Activated T-cell treated with anti-CD3 and anti-CD28 coated beads, Interleukin-2, amount 50 U/mL, for 4 hours (primary cell): ENCODE measurements around the gene CHRM4. TPM values are rescaled to one million over a fixed set of nuclear protein-coding genes. Genes with fewer than 3 reads are reported as not detected.
A peak's percentile ranks its signal among the peaks of the same experiment; 100 is the strongest.

Experiments used
- ATAC-seq, 2 donors: fragments of 200-7000 bp; cut with Tn5 transposase; one replicate each; pipeline ENCODE4 v1.10.0; 2021
- DNase-seq: peaks from one replicate; pipeline ENCODE4 v3.0.0-alpha.2; 2020
- H3K27me3 Mint-ChIP-seq: one replicate; pipeline ENCODE4 v1.8.0; 2021; ENCODE audit warnings: low read depth, mixed read lengths
- H3K36me3 Mint-ChIP-seq: one replicate; pipeline ENCODE4 v1.8.0; 2022; ENCODE audit warnings: mixed read lengths; ENCODE audit not compliant: insufficient read depth
- H3K4me1 Mint-ChIP-seq: one replicate; pipeline ENCODE4 v1.8.0; 2021; ENCODE audit warnings: low read depth, mixed read lengths
- H3K4me3 Mint-ChIP-seq: one replicate; pipeline ENCODE4 v1.8.0; 2021; ENCODE audit warnings: mild to moderate bottlenecking, moderate library complexity, mixed read lengths
- H3K9me3 Mint-ChIP-seq: one replicate; pipeline ENCODE4 v1.8.0; 2021; ENCODE audit warnings: mixed read lengths
- total RNA-seq, 3 donors: library from RNA; stranded (reverse); gene quantifications; one replicate each; pipeline ENCODE4 v1.2.1, GENCODE V29; 2021

The CHRM4 gene
- under 1 TPM; 0.13 to 0.52 (median 0.25) TPM for total RNA-seq

DNA sequence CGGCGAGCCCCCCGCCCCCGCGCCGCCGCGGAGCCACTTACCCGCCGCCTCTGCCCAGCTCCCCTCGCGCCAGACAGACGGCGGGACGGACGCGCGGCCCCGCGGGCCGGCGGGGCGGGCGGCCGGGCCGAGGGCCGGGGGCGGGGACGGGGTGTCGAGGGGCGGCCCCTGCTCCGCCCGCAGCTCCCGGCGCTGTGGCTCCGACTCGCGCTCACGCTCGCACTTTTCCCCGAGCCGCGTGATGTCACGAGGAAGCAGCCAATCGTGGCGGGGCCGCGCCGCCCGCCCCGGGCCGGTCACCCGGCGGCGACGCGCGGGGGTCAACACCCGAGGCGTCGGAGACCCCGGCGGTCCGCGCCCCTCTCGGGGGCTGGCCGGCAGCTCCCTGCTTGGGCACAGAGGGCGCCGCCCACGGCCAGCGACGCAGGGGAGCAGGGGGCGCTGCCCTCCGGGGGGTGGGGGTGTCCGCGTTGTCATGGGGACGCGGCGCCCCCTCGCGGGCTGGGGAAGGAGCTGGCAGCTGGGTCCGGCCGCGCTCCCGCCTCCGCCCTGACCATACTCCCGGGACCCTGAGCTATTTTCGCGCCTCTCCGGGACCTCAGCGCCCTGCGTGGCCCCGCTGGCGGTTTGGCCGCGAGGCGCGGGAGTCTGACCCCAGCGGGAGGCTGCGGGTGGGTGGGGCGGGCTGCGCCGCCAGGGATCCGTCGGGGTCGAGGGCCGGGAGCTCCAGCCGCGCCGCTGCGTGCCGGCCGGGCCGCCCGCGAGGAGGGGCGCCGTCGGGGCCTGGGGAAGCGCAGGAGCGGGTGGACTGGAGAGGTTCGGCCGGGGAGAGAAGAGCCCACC, at the start of gene CHRM4:
CHRM4 (minus strand) TSS at position 199 of the 843 bp plus-strand sequence. CDS start 5,219 bp downstream, outside the sequence.
- Mint-ChIP-seq H3K9me3 (no peaks in the 10 kb centered on the region), H3K36me3 (no peaks in the 10 kb centered on the region), H3K27me3 (peaks cover 44% of the 10 kb centered on the region), H3K4me1 (peaks cover 15% of the 10 kb centered on the region), H3K4me3 (peak within 1 kb of the TSS; percentile 79)
- DNase-seq (no peak), ATAC-seq (peak in 1 of 2 donors; percentile 1)

- no peaks in the 10 kb centered on the region for H3K27me3 Mint-ChIP-seq
- no peaks in the 10 kb centered on the region for H3K9me3 Mint-ChIP-seq
- DNase-seq = no peak
- ATAC-seq = no peak
- peaks cover 57% of the 10 kb centered on the region for H3K36me3 Mint-ChIP-seq
- H3K4me3 Mint-ChIP-seq = no peak overlapping the region
- H3K4me1 Mint-ChIP-seq = no peaks in the 10 kb centered on the region
These were observed 46.6 kb upstream of the CHRM4 start for GRCh38 chr11:46438211-46438610.

DNA sequence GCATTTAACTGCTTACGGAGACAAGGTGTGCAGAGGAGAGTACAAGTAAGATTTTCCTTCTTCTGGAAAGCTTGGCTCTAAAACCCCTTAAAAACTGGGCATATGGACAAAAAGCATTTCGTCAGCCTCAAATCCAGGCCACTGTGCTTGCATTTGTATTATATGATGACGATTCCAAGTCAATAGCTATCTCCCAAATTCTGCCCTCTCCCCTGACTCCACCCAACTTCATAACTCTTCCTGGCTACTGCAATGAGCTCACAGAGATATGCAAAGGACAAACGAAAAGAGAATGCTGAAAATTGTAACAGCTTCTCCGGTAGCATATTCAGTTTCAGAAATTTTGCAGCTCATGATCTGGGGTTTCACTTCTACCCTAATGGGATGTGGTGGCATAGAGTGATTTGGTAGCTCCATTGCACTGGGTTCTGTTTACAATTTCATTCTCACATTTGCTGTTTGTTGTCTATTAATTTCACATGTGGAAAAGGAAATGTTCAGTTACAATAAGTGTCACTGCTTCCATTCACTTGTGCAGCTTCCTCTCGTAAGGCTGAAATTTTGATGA, 45.6 kb upstream of the CHRM4 start:
- ATAC-seq = no peak
- DNase-seq = no peak
- Mint-ChIP-seq H3K27me3 (no peaks in the 10 kb centered on the region), H3K36me3 (peaks cover 58% of the 10 kb centered on the region), H3K4me1 (no peaks in the 10 kb centered on the region), H3K9me3 (no peaks in the 10 kb centered on the region), H3K4me3 (no peak overlapping the region)

DNA sequence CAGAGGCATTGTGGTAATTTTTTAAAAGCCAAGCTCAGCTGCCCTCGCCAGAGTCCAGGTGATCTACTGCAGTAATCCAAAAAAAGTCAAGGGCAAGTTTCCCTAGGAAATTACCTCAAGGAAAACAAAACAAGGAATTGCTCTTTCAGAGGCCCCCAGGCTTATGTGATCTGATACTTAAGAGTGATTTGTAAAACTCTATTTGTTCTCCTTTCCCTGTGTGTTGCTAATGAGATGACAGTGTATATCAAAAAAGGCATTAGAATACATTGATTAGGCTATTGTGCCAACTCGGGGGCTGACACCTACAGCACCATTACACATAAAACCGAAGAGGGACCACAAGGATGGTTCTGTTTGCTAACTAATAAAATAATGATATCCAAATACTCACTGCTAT, 44.5 kb upstream of the CHRM4 start:
- Mint-ChIP-seq H3K27me3 (no peaks in the 10 kb centered on the region), H3K4me3 (no peak overlapping the region), H3K9me3 (no peaks in the 10 kb centered on the region), H3K36me3 (peaks cover 59% of the 10 kb centered on the region), H3K4me1 (no peaks in the 10 kb centered on the region)
- DNase-seq = no peak
- no peak for ATAC-seq

DNA sequence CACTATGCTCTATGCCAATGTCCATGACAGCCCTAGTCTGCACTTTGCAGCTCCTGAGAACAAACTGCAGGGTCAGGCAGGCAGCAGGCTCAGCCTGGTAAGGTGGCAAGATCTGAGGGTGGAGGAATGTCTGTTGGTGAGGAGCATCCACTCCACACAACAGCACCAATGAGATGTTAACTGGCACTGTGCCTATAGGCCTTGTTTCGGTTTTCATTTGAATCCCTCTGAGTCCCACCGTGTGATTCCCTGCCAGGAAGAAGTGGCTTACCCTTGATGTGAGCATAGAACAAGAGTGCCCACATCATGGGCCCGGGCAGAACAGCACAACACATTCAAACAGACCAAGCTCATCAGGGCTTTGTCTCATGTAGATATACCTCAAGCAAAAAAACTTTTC, 44.1 kb upstream of the CHRM4 start:
- Mint-ChIP-seq H3K4me1 (no peaks in the 10 kb centered on the region), H3K27me3 (no peaks in the 10 kb centered on the region), H3K4me3 (no peak overlapping the region), H3K36me3 (peaks cover 59% of the 10 kb centered on the region), H3K9me3 (no peaks in the 10 kb centered on the region)
- DNase-seq (no peak), ATAC-seq (no peak)

GRCh38 chr11:46431211-46431610, 39.6 kb upstream of the CHRM4 start:
- Mint-ChIP-seq H3K4me1 (no peaks in the 10 kb centered on the region), H3K9me3 (no peaks in the 10 kb centered on the region), H3K4me3 (no peak overlapping the region), H3K27me3 (no peaks in the 10 kb centered on the region), H3K36me3 (peaks cover 65% of the 10 kb centered on the region)
- no peak for ATAC-seq
- no peak for DNase-seq

DNA sequence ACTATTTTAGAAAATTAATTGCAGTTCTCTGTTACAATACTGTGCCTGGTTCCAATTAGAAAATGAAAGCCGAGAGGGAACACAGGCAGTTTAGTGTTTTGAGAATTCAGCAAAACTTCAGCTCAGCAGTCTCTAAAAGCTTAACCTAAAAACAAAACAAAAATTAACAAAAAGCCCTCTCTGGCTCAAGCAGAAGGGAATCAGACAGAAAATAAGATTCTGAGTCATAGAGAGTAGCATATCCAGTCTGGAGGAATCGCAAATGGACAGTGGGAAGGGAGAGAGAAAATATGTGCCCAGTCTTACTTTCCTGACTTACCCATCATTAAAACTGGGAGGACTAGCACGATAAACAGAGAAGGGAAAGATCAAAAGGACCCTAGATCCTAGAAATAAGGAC, 38.1 kb upstream of the CHRM4 start:
- no peaks in the 10 kb centered on the region for H3K27me3 Mint-ChIP-seq
- H3K4me1 Mint-ChIP-seq = no peaks in the 10 kb centered on the region
- no peak overlapping the region for H3K4me3 Mint-ChIP-seq
- no peak for DNase-seq
- H3K36me3 Mint-ChIP-seq = peaks cover 53% of the 10 kb centered on the region
- H3K9me3 Mint-ChIP-seq = no peaks in the 10 kb centered on the region
- no peak for ATAC-seq

GRCh38 chr11:46427364-46427763, 35.8 kb upstream of the CHRM4 start:
- DNase-seq = no peak
- Mint-ChIP-seq H3K4me3 (no peak overlapping the region), H3K9me3 (no peaks in the 10 kb centered on the region), H3K27me3 (no peaks in the 10 kb centered on the region), H3K36me3 (peaks cover 46% of the 10 kb centered on the region), H3K4me1 (no peaks in the 10 kb centered on the region)
- no peak for ATAC-seq

DNA sequence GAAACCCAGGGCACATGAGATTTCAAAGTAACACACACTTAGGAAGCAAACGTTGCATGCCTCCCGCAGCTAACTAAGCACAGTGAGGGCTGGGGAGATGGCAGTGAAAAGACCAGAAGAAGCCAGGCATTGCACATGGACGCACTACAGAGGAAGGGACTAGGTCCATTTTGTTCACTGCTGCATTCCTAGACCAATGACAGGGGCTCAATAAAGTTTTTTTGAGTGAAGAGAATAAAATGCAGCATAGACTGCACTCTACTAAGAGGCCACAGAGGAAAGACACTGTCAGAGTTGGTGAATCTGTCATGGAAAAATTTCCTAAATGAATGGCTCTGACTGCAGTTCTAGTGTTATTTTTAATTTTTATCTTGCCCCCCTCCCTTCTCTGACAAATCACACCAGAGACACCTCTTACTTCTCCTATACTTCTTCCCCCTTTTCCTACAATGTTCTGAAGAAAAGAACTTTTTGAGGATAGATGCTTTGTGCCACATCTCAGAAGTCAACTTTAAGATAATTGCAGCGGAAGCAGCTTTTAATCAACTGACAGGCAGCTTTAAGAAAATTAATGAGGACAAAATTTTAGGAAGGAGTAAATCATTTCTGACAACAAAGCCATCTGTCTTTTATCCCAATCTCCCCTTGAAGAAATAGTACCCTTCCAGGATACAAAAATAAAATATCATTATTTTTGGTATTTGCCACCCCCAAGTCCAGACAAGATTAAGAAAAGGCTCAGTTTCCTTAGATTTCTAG, 34.8 kb upstream of the CHRM4 start:
- DNase-seq (no peak), ATAC-seq (no peak)
- H3K4me3 Mint-ChIP-seq = no peak overlapping the region
- no peaks in the 10 kb centered on the region for H3K4me1 Mint-ChIP-seq
- no peaks in the 10 kb centered on the region for H3K27me3 Mint-ChIP-seq
- H3K9me3 Mint-ChIP-seq = no peaks in the 10 kb centered on the region
- H3K36me3 Mint-ChIP-seq = peaks cover 45% of the 10 kb centered on the region

DNA sequence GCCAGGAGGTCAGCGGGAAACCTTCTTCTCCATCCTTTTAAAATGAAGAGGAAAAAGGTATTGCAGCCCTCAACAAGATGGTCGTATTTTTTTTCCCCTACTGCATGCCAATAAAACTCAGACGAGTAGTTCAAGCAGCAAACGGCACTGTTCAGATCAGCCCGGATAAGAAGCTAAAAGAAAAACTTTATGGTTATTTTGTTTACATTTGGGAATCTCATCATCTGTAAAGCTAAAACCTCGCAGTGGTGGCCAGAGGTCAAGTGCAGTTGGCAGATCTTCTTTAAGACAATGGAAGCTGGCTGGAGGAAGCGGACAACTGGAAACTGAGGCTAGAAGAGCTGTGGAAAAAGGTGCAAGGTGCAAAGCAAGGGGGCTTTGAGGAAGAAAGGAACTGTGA, 31.0 kb upstream of the CHRM4 start:
- peaks cover 40% of the 10 kb centered on the region for H3K36me3 Mint-ChIP-seq

DNA sequence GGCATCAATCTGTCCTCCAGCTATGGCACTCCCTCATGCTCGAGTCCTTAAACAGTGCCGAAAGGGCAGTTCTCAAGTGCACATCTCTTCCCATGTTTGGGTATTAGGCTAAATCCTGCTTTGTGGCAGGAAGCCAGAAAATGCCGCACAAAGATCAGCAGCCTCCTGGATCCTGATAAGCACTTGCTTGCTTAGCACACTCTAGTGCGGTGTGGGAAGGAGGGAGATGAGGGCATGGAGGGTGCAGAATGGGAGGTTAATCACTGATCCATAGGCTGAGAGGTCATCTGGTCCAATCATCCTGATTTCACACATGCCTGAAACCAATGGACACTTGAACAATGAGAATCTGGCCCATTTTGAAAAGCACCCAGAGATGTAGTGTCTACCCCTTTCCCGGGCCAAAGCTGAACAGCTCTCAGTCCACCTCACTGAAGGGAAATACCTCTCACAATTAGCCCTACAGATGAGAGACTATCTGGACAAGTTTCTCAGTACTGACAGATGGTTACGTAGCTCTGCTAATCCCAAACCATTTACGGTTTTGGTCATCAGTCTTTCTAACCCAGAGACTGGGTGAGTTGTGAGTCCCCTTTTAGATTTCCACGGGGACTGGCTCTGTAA, 29.8 kb upstream of the CHRM4 start:
- Mint-ChIP-seq H3K27me3 (no peaks in the 10 kb centered on the region), H3K4me3 (no peak overlapping the region), H3K4me1 (no peaks in the 10 kb centered on the region), H3K36me3 (peaks cover 35% of the 10 kb centered on the region), H3K9me3 (no peaks in the 10 kb centered on the region)
- ATAC-seq (no peak), DNase-seq (no peak)

More for the DNA sequence above, 31.0 kb upstream of the CHRM4 start:
- H3K27me3 Mint-ChIP-seq = no peaks in the 10 kb centered on the region
- no peak overlapping the region for H3K4me3 Mint-ChIP-seq
- no peak for ATAC-seq
- no peak for DNase-seq
- H3K4me1 Mint-ChIP-seq = no peaks in the 10 kb centered on the region
- H3K9me3 Mint-ChIP-seq = no peaks in the 10 kb centered on the region

DNA sequence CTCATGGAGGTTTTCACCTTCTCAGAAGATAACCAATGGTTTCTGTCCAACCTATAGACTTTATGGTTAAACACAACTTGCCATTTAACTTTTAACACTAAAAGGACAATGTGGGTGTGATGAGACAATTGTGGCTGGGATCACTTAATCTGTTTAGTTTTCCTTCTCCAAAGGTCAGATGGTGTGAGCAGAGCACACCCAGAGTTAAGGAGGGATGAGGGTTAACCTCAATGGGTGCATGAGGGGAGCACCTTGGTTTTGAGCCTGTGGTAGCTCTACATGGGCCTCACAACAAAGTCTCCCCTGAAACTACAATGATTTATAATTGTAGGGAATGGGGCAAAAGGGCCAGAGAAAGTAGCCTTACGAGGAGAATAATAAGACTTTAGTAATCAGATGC, 28.9 kb upstream of the CHRM4 start:
- H3K4me1 Mint-ChIP-seq = no peaks in the 10 kb centered on the region
- no peaks in the 10 kb centered on the region for H3K27me3 Mint-ChIP-seq
- H3K4me3 Mint-ChIP-seq = no peak overlapping the region
- peaks cover 41% of the 10 kb centered on the region for H3K36me3 Mint-ChIP-seq
- ATAC-seq = no peak
- no peak for DNase-seq
- no peaks in the 10 kb centered on the region for H3K9me3 Mint-ChIP-seq

DNA sequence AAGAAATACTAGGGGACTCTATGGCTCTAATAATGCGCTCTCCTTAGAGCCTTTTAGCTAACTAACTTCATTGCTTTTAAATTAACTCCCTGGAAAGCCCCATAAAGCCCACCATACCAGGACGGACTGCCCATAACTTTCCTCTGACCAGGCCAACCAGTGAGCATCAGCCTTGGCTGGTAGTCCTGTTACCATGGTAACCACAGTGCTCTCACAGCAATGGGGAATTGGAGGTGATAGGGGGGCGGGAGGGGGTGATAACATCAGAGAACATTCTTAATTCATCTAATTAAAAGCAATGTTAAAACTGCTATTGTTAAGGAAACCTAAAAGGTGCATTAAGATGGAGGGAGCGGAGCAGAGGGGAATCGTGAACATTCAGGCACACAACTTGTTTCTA, 27.2 kb upstream of the CHRM4 start:
- Mint-ChIP-seq H3K27me3 (no peaks in the 10 kb centered on the region), H3K9me3 (no peaks in the 10 kb centered on the region), H3K4me3 (no peak overlapping the region), H3K4me1 (peaks cover 3% of the 10 kb centered on the region), H3K36me3 (peaks cover 44% of the 10 kb centered on the region)
- ATAC-seq (no peak), DNase-seq (no peak)

DNA sequence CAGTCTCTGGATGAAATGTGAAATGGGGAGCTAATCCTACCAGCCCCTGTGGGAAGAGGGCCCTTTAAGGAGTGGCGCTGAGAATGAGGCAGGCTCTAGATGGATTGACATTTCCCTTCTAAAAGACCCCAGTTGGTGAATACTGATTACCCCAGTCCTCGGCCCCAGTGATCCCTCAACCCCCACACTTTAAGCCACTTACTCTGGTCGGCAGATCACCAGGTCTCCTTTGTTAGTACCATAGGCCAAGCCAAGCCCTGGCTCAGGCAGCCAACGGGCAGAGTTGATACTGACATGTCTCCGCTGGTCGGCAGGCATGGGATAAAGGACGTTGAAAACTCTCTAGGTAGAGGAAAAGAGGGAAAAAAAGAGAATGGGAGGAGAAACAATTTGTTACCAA, 26.1 kb upstream of the CHRM4 start:
- ATAC-seq = no peak
- DNase-seq = no peak
- H3K4me1 Mint-ChIP-seq = peaks cover 3% of the 10 kb centered on the region
- peaks cover 43% of the 10 kb centered on the region for H3K36me3 Mint-ChIP-seq
- H3K9me3 Mint-ChIP-seq = no peaks in the 10 kb centered on the region
- H3K4me3 Mint-ChIP-seq = no peak overlapping the region
- no peaks in the 10 kb centered on the region for H3K27me3 Mint-ChIP-seq
